ENCODE results near the gene IQCK. TPM values are rescaled to one million over a fixed set of nuclear protein-coding genes. Genes with fewer than 3 reads are reported as not detected.

Gene IQCK
- total RNA-seq, 1 donor from 2014 or later: not detected

- H3K4me3 ChIP-seq: no peak overlapping the region
- intact Hi-C loops (cut with DNase I): no loop called here
- no peaks in the 10 kb centered on the region for H3K36me3 ChIP-seq
- TF ChIP-seq CTCF (IDR thresholded peaks at IDR 0.05): no peak
- no peaks in the 10 kb centered on the region for H3K4me1 ChIP-seq
- no peaks in the 10 kb centered on the region for H3K27me3 ChIP-seq
- no peaks in the 10 kb centered on the region for H3K9me3 ChIP-seq
- no peak for DNase-seq (ENCODE audit: low spot score in 2 of 2)
- no peak overlapping the region for H3K27ac ChIP-seq
These were observed 84.5 kb downstream of the IQCK start for GRCh38 chr16:19802612-19803011.

- DNase-seq (ENCODE audit: low spot score in 2 of 2): peak; percentile 14 to 65
- no peak for TF ChIP-seq CTCF (IDR thresholded peaks at IDR 0.05)
These were observed 86.7 kb downstream of the IQCK start for GRCh38 chr16:19804538-19805323.

GRCh38 chr16:19805459-19806162 lies 87.5 kb downstream of the IQCK start:
- H3K27ac ChIP-seq: no peak overlapping the region
- intact Hi-C loops (cut with DNase I): no loop called here
- H3K9me3 ChIP-seq: no peaks in the 10 kb centered on the region
- H3K4me1 ChIP-seq: peaks cover 0 to 9% of the 10 kb centered on the region in 2 donors
- no peak overlapping the region for H3K4me3 ChIP-seq
- no peaks in the 10 kb centered on the region for H3K36me3 ChIP-seq
- H3K27me3 ChIP-seq: no peaks in the 10 kb centered on the region
- DNase-seq (ENCODE audit: low spot score in 2 of 2): no peak
- no peak for TF ChIP-seq CTCF (IDR thresholded peaks at IDR 0.05)

More at GRCh38 chr16:19804538-19805323, 86.7 kb downstream of the IQCK start:
- H3K27me3 ChIP-seq: no peaks in the 10 kb centered on the region
- H3K4me1 ChIP-seq: peaks cover 0 to 9% of the 10 kb centered on the region in 2 donors
- H3K27ac ChIP-seq: no peak overlapping the region
- H3K36me3 ChIP-seq: no peaks in the 10 kb centered on the region
- no peaks in the 10 kb centered on the region for H3K9me3 ChIP-seq
- no peak overlapping the region for H3K4me3 ChIP-seq
- intact Hi-C loops (cut with DNase I): no loop called here

- Histone ChIP-seq H3K27me3 (no peaks in the 10 kb centered on the region), H3K36me3 (no peaks in the 10 kb centered on the region), H3K4me1 (peaks cover 0 to 9% of the 10 kb centered on the region in 2 donors), H3K27ac (peak overlapping the region in 1 of 2 donors; percentile 64), H3K9me3 (no peaks in the 10 kb centered on the region), H3K4me3 (no peak overlapping the region)
- intact Hi-C loops (cut with DNase I): no loop called here
- no peak for TF ChIP-seq CTCF (IDR thresholded peaks at IDR 0.05)
- no peak for DNase-seq (ENCODE audit: low spot score in 2 of 2)
These were observed 90.1 kb downstream of the IQCK start for GRCh38 chr16:19808061-19808641.

- H3K36me3 ChIP-seq: no peaks in the 10 kb centered on the region
- no peak for TF ChIP-seq CTCF (IDR thresholded peaks at IDR 0.05)
- intact Hi-C loops (cut with DNase I): no loop called here
- H3K4me1 ChIP-seq: peaks cover 0 to 9% of the 10 kb centered on the region in 2 donors
- no peak overlapping the region for H3K4me3 ChIP-seq
- no peaks in the 10 kb centered on the region for H3K9me3 ChIP-seq
- peak in 1 of 2 donors; percentile 10 for DNase-seq (ENCODE audit: low spot score in 2 of 2)
- H3K27me3 ChIP-seq: no peaks in the 10 kb centered on the region
- H3K27ac ChIP-seq: peak overlapping the region in 1 of 2 donors; percentile 64
These were observed 91.1 kb downstream of the IQCK start for GRCh38 chr16:19809121-19809635.
